GM19438 (cell line): Measurements from ENCODE around the gene GNL1.
A peak's percentile ranks its signal among the peaks of the same experiment; 100 is the strongest.

ENCODE experiments used
- ATAC-seq: cut with Tn5 transposase; IDR thresholded peaks from one replicate; pipeline ENCODE4 v1.9.1; 2021; ENCODE audit warnings: low read depth; ENCODE audit not compliant: unreplicated experiment

Gene GNL1

GRCh38 chr6:30571075-30571761, 14.9 kb upstream of the GNL1 start, which contains the start of gene ABCF1:
Gene ABCF1, plus strand, starts transcription at chr6:30571442. Its CDS starts 46 bp downstream, at chr6:30571488.
- ATAC-seq, result peak; percentile 84

- no peak for ATAC-seq
Measured at GRCh38 chr6:30570740-30571074, 14.4 kb upstream of the GNL1 start.

GRCh38 chr6:30570263-30570662, 14.0 kb upstream of the GNL1 start:
- no peak for ATAC-seq

GRCh38 chr6:30568245-30568644, 12.0 kb upstream of the GNL1 start:
- no peak for ATAC-seq

- ATAC-seq, result no peak
Measured at GRCh38 chr6:30565772-30566171, 9.5 kb upstream of the GNL1 start.

- ATAC-seq, result no peak
Measured at GRCh38 chr6:30564114-30564513, 7.8 kb upstream of the GNL1 start.

- ATAC-seq, result no peak
Measured at GRCh38 chr6:30562470-30563425, 6.5 kb upstream of the GNL1 start.

GRCh38 chr6:30560930-30561329, 4.6 kb upstream of the GNL1 start:
- ATAC-seq, result no peak

GRCh38 chr6:30557683-30557981, 1.3 kb upstream of the GNL1 start:
- no peak for ATAC-seq

- ATAC-seq, result peak; percentile 65
Measured at GRCh38 chr6:30556906-30557682, 805 bp upstream of the GNL1 start, which contains the start of gene PRR3. Gene PRR3, plus strand, starts transcription at chr6:30557295. Its CDS starts 50 bp downstream, at chr6:30557345.

- no peak for ATAC-seq
Measured at GRCh38 chr6:30555816-30556065, 548 bp downstream of the GNL1 start.

- no peak for ATAC-seq
Measured at GRCh38 chr6:30554962-30555815, 1.1 kb downstream of the GNL1 start.

GRCh38 chr6:30554404-30554803, 1.9 kb downstream of the GNL1 start:
- no peak for ATAC-seq

GRCh38 chr6:30548375-30548774, 7.9 kb downstream of the GNL1 start:
- ATAC-seq, result no peak

- ATAC-seq, result no peak
Measured at GRCh38 chr6:30547454-30547853, 8.8 kb downstream of the GNL1 start.

GRCh38 chr6:30544666-30545272, 11.5 kb downstream of the GNL1 start:
- no peak for ATAC-seq

GRCh38 chr6:30543821-30544220, 12.5 kb downstream of the GNL1 start:
- no peak for ATAC-seq

- ATAC-seq, result no peak
Measured at GRCh38 chr6:30542915-30543314, 13.4 kb downstream of the GNL1 start.

GRCh38 chr6:30542404-30542725, 13.9 kb downstream of the GNL1 start:
- ATAC-seq, result no peak
